A673 (cell line): ENCODE data around the gene SBF2. TPM values are rescaled to one million over a fixed set of nuclear protein-coding genes. Genes with fewer than 3 reads are reported as not detected.

ENCODE experiments used
- BruUV-seq: library from RNA; stranded (reverse); fragments of 400-500 nt; replicated peaks from 2 replicates; lab custom pipeline; 2021; lab: Mats Ljungman, UMichigan
- CTCF ChIA-PET: fragments of 300-600 bp; sonication (Branson Sonifier 250); formaldehyde crosslinking; loops from one replicate; lab custom pipeline; 2022; ENCODE audit warnings: antibody characterized with exemption; lab: Charles Lee
- POLR2A ChIA-PET: fragments of 300-600 bp; sonication (Branson Sonifier 250); formaldehyde crosslinking; loops from one replicate; lab custom pipeline; 2022; ENCODE audit warnings: antibody characterized with exemption; ENCODE audit not compliant: low non-redundant PET; lab: Charles Lee
- DNase-seq: peaks from one replicate; pipeline ENCODE4 v3.0.0-alpha.2; 2015; ENCODE audit warnings: low spot score
- H3K27ac ChIP-seq: fragments of 200-600 bp; sonication (generic); 2 replicates; pipeline ENCODE4 v1.5.1; 2016; ENCODE audit warnings: mixed run types, low read depth, mild to moderate bottlenecking, mixed read lengths, antibody characterized with exemption, low read length; ENCODE audit not compliant: poor library complexity, severe bottlenecking
- H3K27me3 ChIP-seq: fragments of 200-600 bp; sonication (generic); replicated peaks from 2 replicates; pipeline ENCODE4 v1.6.1; 2017; ENCODE audit warnings: mixed run types, low read depth, mild to moderate bottlenecking, mixed read lengths, antibody characterized with exemption, low read length; ENCODE audit not compliant: insufficient read depth, poor library complexity
- H3K36me3 ChIP-seq: fragments of 200-600 bp; sonication (generic); 2 replicates; pipeline ENCODE4 v1.6.1; 2016; ENCODE audit warnings: mixed run types, mild to moderate bottlenecking, mixed read lengths, antibody characterized with exemption, low read length; ENCODE audit not compliant: insufficient read depth, poor library complexity, severe bottlenecking
- H3K4me1 ChIP-seq: fragments of 200-600 bp; sonication (generic); 2 replicates; pipeline ENCODE4 v1.6.1; 2017; ENCODE audit warnings: mixed run types, mild to moderate bottlenecking, mixed read lengths, antibody characterized with exemption, low read length; ENCODE audit not compliant: insufficient read depth, poor library complexity, severe bottlenecking
- H3K4me3 ChIP-seq: fragments of 200-600 bp; sonication (generic); 2 replicates; pipeline ENCODE4 v1.5.1; 2016; ENCODE audit warnings: low read depth, mixed run types, mild to moderate bottlenecking, mixed read lengths, low read length; ENCODE audit not compliant: poor library complexity, severe bottlenecking
- H3K9me3 ChIP-seq: fragments of 200-600 bp; sonication (generic); 2 replicates; pipeline ENCODE4 v1.6.1; 2016; ENCODE audit warnings: mixed run types, low read depth, mild to moderate bottlenecking, mixed read lengths, antibody characterized with exemption, low read length; ENCODE audit not compliant: poor library complexity, severe bottlenecking
- CTCF ChIP-seq: fragments of 300-800, 200-600 bp; sonication (generic); conservative IDR thresholded peaks from 2 replicates; pipeline ENCODE4 v1.5.1; 2017; ENCODE audit warnings: low read depth, mild to moderate bottlenecking, antibody characterized with exemption, low read length, moderate library complexity, mixed read lengths
- EZH2 ChIP-seq: fragments of 200-600 bp; sonication (generic); IDR thresholded peaks from 2 replicates; pipeline ENCODE4 v1.6.1; 2017; ENCODE audit warnings: borderline replicate concordance, low read depth, mild to moderate bottlenecking, mixed read lengths, antibody characterized with exemption, low read length; ENCODE audit not compliant: poor library complexity, severe bottlenecking
- intact Hi-C: fragments of 100-400 bp; cut with micrococcal nuclease; formaldehyde crosslinking; loops from one replicate; pipeline ENCODE4 v1.10.0; 2022; ENCODE audit not compliant: unreplicated experiment
- total RNA-seq: library from RNA; stranded (reverse); gene quantifications from 2 replicates; pipeline ENCODE4 v1.2.3, GENCODE V29; 2021

The SBF2 gene
- total RNA-seq, 1 experiment from 2014 or later = 31.8 TPM

DNA sequence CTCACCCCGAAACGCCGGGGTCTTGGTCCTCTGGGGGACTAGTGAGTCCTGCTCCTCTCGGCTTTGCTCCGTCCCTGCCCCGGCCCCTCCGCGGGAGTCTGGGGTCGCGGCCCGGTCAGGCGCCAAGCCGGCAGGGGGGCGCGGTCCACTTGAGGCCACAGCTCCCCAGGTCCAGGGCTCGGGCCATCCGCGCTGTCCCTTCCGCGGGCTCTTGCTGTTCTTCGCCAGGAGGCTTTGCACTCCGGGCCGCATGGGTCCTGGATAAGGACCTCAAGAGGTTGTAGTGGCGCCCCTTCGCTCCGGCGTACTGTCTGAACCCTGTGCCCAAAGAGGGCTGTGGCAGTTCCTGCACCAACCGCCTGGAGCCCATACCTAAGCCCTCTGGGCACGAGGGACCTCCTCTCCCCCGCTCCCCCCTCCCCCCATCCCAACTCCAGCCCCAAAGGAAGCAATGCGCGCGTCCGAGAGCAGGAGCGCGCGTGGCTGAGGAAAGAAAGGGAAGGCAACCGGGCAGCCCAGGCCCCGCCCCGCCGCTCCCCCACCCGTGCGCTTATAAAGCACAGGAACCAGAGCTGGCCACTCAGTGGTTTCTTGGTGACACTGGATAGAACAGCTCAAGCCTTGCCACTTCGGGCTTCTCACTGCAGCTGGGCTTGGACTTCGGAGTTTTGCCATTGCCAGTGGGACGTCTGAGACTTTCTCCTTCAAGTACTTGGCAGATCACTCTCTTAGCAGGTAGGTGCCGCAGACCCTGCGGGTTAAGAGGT is 10.7 kb upstream of the SBF2 start, which contains the start of gene ADM:
TSS of gene ADM (plus strand) at position 579 of the 767 bp plus-strand sequence. CDS start 628 bp downstream, outside the sequence.
- Histone ChIP-seq H3K4me1 (peaks cover 14% of the 10 kb centered on the region), H3K27me3 (no peaks in the 10 kb centered on the region), H3K9me3 (no peaks in the 10 kb centered on the region), H3K4me3 (peak within 1 kb of the TSS; percentile 73), H3K27ac (peak within 1 kb of the TSS; percentile 72), H3K36me3 (no peaks in the 10 kb centered on the region)
- no TSS peak for BruUV-seq
- CTCF ChIA-PET = interaction anchor here (0.6 to 1.0 kb wide), 6 partner anchors 11 to 1016 kb away, joined by 3 to 7 read pairs (median 4); no protein-coding TSS in a partner anchor
- DNase-seq = peak; percentile 93
- no peak for TF ChIP-seq EZH2
- TF ChIP-seq CTCF = peak; percentile 59
- intact Hi-C loops = loop anchor here (5.0 to 10.0 kb wide), 3 partner anchors 332 to 690 kb away; no protein-coding TSS in a partner anchor
- POLR2A ChIA-PET = interaction anchor here (0.6 to 0.7 kb wide), 2 partner anchors 484 to 887 kb away, joined by 4 to 11 read pairs; no protein-coding TSS in a partner anchor

DNA sequence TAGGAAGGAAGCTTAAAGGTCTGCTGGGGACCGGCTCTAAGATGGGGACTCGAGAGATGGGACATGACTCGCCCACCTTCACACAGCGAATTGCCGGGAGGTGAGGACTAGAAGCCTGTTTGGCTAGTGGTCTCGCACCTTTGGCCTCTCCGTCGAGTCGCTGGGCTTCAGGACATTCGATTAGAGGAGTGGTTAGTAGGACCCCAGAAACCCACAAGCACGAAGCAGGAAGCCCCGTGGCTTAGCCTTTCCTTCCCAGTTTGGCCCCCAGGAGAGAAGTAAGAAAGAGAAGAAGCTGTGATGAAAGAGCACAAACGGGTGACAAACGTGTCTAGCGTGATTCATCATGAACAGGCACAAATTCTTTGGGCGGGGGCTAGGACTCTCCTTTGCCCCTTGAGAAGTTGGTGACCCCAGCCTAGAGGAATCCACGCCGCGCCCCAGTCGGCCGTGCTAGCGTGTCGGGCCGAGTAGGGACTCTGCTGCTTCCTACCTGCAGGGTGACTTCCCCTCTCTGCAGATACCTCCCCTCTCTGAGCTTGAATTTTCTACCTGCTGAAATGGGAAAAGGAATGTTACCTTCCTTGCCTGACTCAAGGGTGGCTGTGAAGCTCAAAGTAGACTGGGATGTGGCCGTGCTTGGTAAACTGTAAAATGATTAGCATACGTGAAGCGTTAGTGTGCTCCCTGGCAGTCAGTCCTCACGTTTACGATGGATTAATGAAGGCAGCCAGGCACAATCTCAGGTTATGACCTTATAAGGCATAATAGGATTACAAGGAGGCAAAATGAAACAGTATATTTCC is 9.7 kb upstream of the SBF2 start:
- BruUV-seq = TSS peak; percentile 26
- H3K36me3 ChIP-seq = no peaks in the 10 kb centered on the region
- DNase-seq = peak; percentile 49
- ChIA-PET POLR2A (no interaction called here), CTCF (interaction anchor here (0.5 to 1.0 kb wide), 3 partner anchors 14 to 428 kb away, joined by 3 to 4 read pairs (median 3); no protein-coding TSS in a partner anchor)
- TF ChIP-seq CTCF (no peak), EZH2 (no peak)
- H3K4me3 ChIP-seq = peak overlapping the region; percentile 73
- H3K9me3 ChIP-seq = no peaks in the 10 kb centered on the region
- H3K27me3 ChIP-seq = no peaks in the 10 kb centered on the region
- H3K27ac ChIP-seq = peak overlapping the region; percentile 63
- H3K4me1 ChIP-seq = peaks cover 14% of the 10 kb centered on the region
- intact Hi-C loops = loop anchor here (10.0 kb wide), 1 partner anchor 689 kb away; no protein-coding TSS in a partner anchor
